Astrocyte (in vitro differentiated cells and primary cell): ENCODE measurements around the gene IPO13.

Experiments used
- EZH2 ChIP-seq: IDR thresholded peaks from 2 replicates; pipeline ENCODE4 v1.6.1; 2012; ENCODE audit warnings: mild to moderate bottlenecking, low read length, inconsistent platforms; ENCODE audit not compliant: insufficient read depth
- TF ChIP-seq, protein P1 (sequence below): IDR thresholded peaks from 2 replicates; pipeline ENCODE4 v1.5.1; 2011; ENCODE audit warnings: low read depth, mild to moderate bottlenecking, inconsistent platforms, low read length, moderate library complexity; ENCODE audit not compliant: insufficient read depth

DNA sequence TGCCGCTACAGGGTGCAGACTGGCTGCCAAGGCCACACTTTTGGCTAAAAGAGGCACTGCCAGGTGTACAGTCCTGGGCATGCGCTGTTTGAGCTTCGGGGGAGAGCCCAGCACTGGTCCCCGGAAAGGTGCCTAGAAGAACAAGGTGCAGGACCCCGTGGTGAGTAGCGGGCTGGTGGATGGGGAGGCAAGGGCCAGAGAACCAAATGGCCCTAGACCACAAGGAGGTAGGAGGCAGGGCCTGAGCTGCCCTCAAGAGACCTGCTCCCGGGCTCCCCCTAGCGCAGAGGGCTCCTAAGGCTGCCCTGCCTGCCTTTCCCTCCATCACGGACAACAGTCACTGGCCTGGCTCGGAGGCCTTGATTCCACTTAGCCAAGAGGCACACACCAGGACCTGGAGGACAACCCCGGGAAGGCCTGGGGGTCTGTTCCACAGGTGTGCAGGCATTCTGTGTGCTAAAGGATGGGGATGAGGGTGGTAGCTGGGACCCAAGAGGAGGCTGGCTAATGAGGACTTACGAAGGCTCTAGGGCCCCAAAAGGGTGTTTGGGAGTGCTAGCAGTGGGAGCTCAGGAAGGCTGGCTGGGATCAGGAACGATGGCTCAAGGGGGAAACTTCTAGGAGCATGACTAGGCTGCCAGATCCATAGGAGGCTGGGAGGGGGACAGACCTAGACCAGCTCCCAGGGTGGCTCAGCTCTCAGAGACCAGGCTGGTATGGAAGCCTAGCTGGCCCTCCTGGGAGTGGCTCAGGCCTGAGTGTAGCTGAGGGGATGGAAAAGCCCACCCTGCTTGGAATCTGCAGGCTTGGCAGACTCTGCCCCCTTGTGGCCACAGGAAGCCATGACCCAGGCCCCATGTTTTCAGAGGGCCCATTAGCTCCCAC is 12.4 kb upstream of the IPO13 start:
- TF ChIP-seq, protein P1, sequence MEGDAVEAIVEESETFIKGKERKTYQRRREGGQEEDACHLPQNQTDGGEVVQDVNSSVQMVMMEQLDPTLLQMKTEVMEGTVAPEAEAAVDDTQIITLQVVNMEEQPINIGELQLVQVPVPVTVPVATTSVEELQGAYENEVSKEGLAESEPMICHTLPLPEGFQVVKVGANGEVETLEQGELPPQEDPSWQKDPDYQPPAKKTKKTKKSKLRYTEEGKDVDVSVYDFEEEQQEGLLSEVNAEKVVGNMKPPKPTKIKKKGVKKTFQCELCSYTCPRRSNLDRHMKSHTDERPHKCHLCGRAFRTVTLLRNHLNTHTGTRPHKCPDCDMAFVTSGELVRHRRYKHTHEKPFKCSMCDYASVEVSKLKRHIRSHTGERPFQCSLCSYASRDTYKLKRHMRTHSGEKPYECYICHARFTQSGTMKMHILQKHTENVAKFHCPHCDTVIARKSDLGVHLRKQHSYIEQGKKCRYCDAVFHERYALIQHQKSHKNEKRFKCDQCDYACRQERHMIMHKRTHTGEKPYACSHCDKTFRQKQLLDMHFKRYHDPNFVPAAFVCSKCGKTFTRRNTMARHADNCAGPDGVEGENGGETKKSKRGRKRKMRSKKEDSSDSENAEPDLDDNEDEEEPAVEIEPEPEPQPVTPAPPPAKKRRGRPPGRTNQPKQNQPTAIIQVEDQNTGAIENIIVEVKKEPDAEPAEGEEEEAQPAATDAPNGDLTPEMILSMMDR, result peak; percentile 70
- TF ChIP-seq EZH2, result no peak
